Kidney (tissue), 14 donors: Measurements from ENCODE around the gene CPLX1. TPM values are rescaled to one million over a fixed set of nuclear protein-coding genes. Genes with fewer than 3 reads are reported as not detected.
A peak's percentile ranks its signal among the peaks of the same experiment; 100 is the strongest.

Source experiments
- DNase-seq, 5 donors: peaks; one replicate each; pipeline ENCODE4 v3.0.0-alpha.2; 2013 to 2020
- FAIRE-seq: peaks from 2 replicates; lab custom pipeline; 2012; peaks lifted over from hg19 to GRCh38; lab: Jason Lieb, UNC
- H3K27ac ChIP-seq, 2 donors: one replicate each; pipeline ENCODE4 v1.7.0; 2013; ENCODE audit warnings: low read depth in 2 of 2, low read length in 2 of 2, inconsistent platforms in 1 of 2
- H3K27me3 ChIP-seq: one replicate; pipeline ENCODE4 v1.7.1; 2013; ENCODE audit warnings: low read length, inconsistent platforms; ENCODE audit not compliant: control insufficient read depth, insufficient read depth
- H3K36me3 ChIP-seq, 3 donors: one replicate each; pipeline versions ENCODE4 v1.7.0 to v1.7.1; 2013; ENCODE audit warnings: low read length in 3 of 3, control low read depth in 1 of 3, inconsistent platforms in 1 of 3; ENCODE audit not compliant: insufficient read depth in 3 of 3, control insufficient read depth in 2 of 3
- H3K4me1 ChIP-seq, 3 donors: one replicate each; pipeline versions ENCODE4 v1.7.0 to v1.7.1; 2013; ENCODE audit warnings: low read length in 3 of 3, inconsistent platforms in 1 of 3, low read depth in 1 of 3; ENCODE audit not compliant: control insufficient read depth in 2 of 3, insufficient read depth in 2 of 3
- H3K4me3 ChIP-seq, 3 donors: one replicate each; pipeline versions ENCODE4 v1.7.0 to v1.8.1; 2013; ENCODE audit warnings: low read length in 3 of 3, control low read depth in 1 of 3, inconsistent platforms in 1 of 3
- H3K9ac ChIP-seq, 3 donors: one replicate each; pipeline versions ENCODE4 v1.7.0 to v1.7.1; 2013; ENCODE audit warnings: low read length in 3 of 3, control low read depth in 1 of 3, inconsistent platforms in 1 of 3
- H3K9me3 ChIP-seq, 3 donors: one replicate each; pipeline versions ENCODE4 v1.7.0 to v1.7.1; 2013; ENCODE audit warnings: low read length in 3 of 3, control low read depth in 1 of 3, inconsistent platforms in 1 of 3; ENCODE audit not compliant: control insufficient read depth in 2 of 3, insufficient read depth in 1 of 3
- CTCF ChIP-seq: IDR thresholded peaks from 3 replicates; pipeline ENCODE4 v1.5.1; 2012; ENCODE audit warnings: mild to moderate bottlenecking, moderate library complexity, borderline replicate concordance; ENCODE audit not compliant: insufficient read depth; ENCODE audit errors: extremely low read depth
- intact Hi-C: fragments of 100-400 bp; cut with DNase I; formaldehyde crosslinking; loops from one replicate; pipeline ENCODE4 v1.11.1; 2022
- polyA plus RNA-seq: library from polyadenylated mRNA; stranded (reverse); fragments of 350-450 nt; fragmentation: Illumina TruSeq; extraction: RNeasy Lipid Tissue Mini Kit (QIAGEN cat#74804); gene quantifications from one replicate; pipeline ENCODE4 v1.2.3, GENCODE V29; 2014; ENCODE audit warnings: low read depth, low replicate concordance; ENCODE audit not compliant: insufficient read depth
- total RNA-seq: library from RNA; stranded (reverse); fragmentation: NEBNext Ultra II Directional; extraction: Animal tissue kit (Norgen Biotek cat#: 25700); gene quantifications from one replicate; pipeline ENCODE4 v1.2.1, GENCODE V29; 2021
- donor health status: control.
- donor health status: control.
- donor health status: control.
- donor health status: control.
- donor health status: control.
- donor health status: DM: yes; HTN: yes; CAD: no.
- donor health status: Normal renal cell carcinoma (clear cell type).

CPLX1 gene
- total and polyA plus RNA-seq, 2 donors from 2014 or later, result 3.9 to 10.2 TPM

GRCh38 chr4:818106-818921 is 7.6 kb downstream of the CPLX1 start:
- no peak overlapping the region for H3K9ac ChIP-seq
- no peak overlapping the region for H3K27ac ChIP-seq
- H3K27me3 ChIP-seq, result peaks cover 5% of the 10 kb centered on the region
- TF ChIP-seq CTCF, result no peak
- no peak for FAIRE-seq
- no peaks in the 10 kb centered on the region for H3K4me1 ChIP-seq
- peak in 1 of 5 donors; percentile 69 for DNase-seq
- H3K36me3 ChIP-seq, result no peaks in the 10 kb centered on the region
- intact Hi-C loops, result no loop called here
- no peaks in the 10 kb centered on the region for H3K9me3 ChIP-seq
- no peak overlapping the region for H3K4me3 ChIP-seq

- Histone ChIP-seq H3K4me3 (no peak overlapping the region), H3K27ac (no peak overlapping the region), H3K4me1 (no peaks in the 10 kb centered on the region), H3K27me3 (no peaks in the 10 kb centered on the region), H3K36me3 (no peaks in the 10 kb centered on the region), H3K9ac (no peak overlapping the region), H3K9me3 (no peaks in the 10 kb centered on the region)
- intact Hi-C loops, result no loop called here
- no peak for FAIRE-seq
- DNase-seq, result peak in 4 of 5 donors; percentile 66 to 93 (median 88)
- TF ChIP-seq CTCF, result no peak
These were observed 10.3 kb downstream of the CPLX1 start for GRCh38 chr4:815464-816146.

- Histone ChIP-seq H3K27ac (no peak overlapping the region), H3K27me3 (no peaks in the 10 kb centered on the region), H3K36me3 (no peaks in the 10 kb centered on the region), H3K4me3 (no peak overlapping the region), H3K4me1 (no peaks in the 10 kb centered on the region), H3K9me3 (no peaks in the 10 kb centered on the region), H3K9ac (no peak overlapping the region)
- no peak for TF ChIP-seq CTCF
- peak in 1 of 5 donors; percentile 60 for DNase-seq
- FAIRE-seq, result no peak
- intact Hi-C loops, result no loop called here
These were observed 11.5 kb downstream of the CPLX1 start for GRCh38 chr4:814312-814850.
